NCI-H526 (cell line): ENCODE results near the gene B9D1.
A peak's percentile ranks its signal among the peaks of the same experiment; 100 is the strongest.

Experiments used
- DNase-seq, 2 experiments: peaks; one replicate each; lab custom pipeline; 2025; lab: John Stamatoyannopoulos, UW

Gene B9D1

GRCh38 chr17:19319771-19320505 lies 42.6 kb downstream of the B9D1 start:
- no peak for DNase-seq

GRCh38 chr17:19318611-19319010 lies 43.9 kb downstream of the B9D1 start:
- DNase-seq = no peak

DNA sequence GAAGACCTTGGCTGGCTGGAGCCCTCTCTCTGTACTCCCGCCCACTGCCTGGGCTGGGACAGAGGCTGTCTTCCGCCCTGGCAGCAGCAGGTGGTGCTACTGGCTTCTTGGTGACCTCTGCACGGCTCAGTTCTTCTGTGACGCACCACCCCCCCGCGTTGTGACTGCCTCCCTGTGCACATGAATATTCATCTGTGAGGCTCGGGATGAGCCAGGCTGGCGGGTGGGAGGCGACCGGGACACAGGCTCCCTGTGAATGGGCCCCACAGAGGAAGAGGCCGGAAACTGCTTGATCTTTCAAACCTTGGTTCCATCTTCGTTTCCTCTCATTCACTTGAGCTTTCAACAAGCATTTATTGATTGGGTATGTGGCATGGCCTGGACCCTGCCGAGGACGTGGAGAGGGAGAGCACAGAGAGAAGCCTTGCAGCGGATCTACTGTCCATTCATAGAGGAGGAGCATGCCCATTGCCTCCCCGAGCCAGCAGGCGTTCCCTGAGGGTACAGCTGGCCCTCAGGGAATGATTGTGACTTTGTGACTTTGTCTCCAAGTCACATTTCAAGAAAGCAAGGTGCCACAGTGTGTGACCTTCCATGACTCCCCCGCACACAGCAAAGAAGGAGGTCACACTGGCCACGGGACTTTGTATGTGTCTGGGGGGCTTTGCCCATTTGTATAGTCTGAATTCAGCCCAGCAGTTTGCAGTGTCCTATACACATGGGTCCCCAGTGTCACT lies 45.0 kb downstream of the B9D1 start:
- peak; percentile 77 to 92 for DNase-seq

GRCh38 chr17:19316761-19317358 lies 45.7 kb downstream of the B9D1 start:
- DNase-seq = no peak

- DNase-seq = no peak
Observed at GRCh38 chr17:19315104-19315503, 47.4 kb downstream of the B9D1 start.

- DNase-seq = no peak
Observed at GRCh38 chr17:19313746-19314651, 48.5 kb downstream of the B9D1 start.

GRCh38 chr17:19313066-19313745 lies 49.3 kb downstream of the B9D1 start:
- no peak for DNase-seq

GRCh38 chr17:19312406-19312805 lies 50.1 kb downstream of the B9D1 start:
- DNase-seq = no peak

- DNase-seq = no peak
Observed at GRCh38 chr17:19311421-19312215, 50.9 kb downstream of the B9D1 start.

DNA sequence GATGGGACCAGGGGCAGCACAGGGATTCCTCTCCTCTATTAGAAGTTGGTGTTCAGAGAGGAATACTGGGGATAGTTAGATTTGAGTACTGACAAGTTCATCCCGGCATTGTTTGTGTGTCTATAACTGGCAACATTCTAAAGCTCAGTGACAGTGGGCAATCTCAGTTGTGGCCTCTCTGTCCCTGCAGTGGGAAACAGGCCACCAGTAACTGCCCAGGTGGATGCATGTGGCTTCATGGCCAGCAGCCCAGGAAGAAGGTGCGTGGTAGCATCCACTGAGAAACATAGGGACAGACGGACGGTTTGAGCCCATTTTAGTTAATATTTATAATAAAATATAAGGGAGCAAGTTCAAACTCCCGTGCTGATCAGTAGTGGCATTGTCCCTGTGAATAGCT lies 51.5 kb downstream of the B9D1 start:
- DNase-seq = no peak

DNA sequence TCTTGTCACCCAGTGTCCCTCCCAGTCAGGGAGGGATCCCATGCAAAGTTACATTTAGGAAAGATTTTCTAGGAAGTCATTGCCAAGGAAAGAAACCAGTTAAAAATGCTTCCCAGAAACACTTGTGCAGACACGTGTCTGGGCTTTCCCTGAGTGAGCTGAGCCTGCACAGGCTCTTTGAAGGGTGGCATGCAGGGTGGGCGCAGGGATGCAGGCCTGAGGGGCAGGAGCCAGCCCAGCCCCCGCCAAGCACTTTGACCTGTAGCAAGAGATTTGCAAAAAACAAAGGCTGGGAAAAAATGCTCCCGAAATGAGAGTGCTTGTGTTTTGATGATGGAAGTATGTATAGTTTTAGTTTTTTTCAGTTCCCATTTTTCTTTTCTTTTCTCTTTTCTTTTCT lies 52.4 kb downstream of the B9D1 start:
- DNase-seq = no peak

GRCh38 chr17:19309701-19310100 lies 52.8 kb downstream of the B9D1 start:
- peak; percentile 37 to 76 for DNase-seq

DNA sequence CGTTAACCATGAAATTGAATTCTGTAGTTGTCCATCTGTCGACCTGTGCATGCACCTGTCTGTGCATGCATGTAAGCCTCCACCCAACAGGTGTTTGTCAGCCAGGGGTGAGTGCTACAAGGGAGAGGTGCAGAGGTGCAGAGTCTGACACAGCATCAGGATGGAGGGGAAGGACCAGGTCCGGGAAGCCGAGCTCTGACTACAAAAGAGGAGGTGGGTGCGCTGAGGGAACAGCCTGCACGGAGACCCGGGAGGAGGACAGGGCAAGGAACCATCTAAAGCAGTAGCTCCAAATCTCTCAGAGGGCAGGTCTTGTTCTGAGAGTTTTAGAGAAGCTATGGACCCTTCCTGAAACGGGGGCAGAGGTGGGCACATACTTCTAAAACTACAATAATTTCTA lies 54.1 kb downstream of the B9D1 start:
- no peak for DNase-seq

- no peak for DNase-seq
Observed at GRCh38 chr17:19307521-19307920, 55.0 kb downstream of the B9D1 start.

DNA sequence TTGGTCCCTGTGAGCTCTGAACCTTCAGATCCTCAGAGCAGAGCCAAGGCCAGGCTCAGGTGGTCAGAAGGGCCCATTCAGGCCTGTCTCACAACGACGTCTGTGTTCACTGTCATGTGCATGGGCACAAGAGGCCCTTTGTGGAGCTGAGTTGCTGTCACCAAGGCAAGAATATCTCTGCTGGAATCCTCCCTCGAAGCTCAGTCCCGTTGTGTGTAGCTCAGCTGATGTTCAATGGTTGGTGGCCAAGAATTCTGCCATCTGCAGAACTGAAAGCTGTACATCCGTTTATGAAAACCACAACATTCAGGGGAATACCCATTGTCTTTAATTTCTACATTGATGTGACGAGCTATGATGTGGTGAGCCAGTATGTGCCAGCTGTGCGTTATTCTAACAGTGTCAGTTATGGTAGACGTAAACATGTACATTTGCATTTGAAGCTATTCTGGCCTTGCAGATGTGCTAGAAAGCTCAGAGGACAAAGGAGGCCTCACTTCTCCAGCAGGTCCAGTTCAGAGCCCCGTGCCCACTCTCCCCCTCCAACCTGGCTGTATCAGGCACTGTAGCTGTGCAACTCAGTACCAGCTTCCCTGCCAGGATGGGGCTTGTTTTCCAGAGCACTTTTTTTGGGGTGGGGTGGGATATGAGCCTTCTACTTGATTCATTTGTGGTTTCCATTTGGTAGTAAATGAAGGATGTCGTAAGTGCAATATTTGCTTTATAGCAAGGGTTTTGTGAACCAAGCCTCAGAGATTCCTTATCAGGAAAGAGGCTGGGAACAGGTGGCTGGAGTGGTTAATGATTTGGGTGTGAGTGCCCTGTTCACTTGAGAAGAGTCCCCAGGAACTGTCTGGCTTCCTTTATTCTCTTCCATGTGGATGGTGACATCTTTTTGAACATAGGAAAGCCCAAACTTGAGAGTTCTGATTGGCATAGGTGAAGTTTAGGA lies 56.1 kb downstream of the B9D1 start:
- peak; percentile 27 to 48 for DNase-seq

DNA sequence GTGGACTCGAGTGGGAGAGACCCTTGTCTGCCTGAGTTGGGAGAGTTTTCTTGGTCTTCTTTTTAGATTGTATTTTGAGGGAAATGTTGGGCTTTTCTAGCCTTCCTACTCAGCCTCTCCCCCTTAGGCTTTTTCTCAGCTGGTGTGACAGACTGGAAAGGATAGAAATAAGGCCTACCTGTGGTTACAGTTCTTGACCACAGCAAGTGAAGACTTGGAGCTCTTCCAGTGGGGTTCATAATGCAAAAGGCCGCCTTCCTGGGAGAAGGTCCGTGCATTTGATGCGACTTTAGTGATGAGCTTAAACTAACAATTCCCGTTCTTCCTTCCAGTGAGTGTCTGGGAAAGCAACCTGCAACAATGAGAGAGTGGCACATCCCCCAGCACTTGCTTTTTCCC lies 56.8 kb downstream of the B9D1 start:
- no peak for DNase-seq

DNA sequence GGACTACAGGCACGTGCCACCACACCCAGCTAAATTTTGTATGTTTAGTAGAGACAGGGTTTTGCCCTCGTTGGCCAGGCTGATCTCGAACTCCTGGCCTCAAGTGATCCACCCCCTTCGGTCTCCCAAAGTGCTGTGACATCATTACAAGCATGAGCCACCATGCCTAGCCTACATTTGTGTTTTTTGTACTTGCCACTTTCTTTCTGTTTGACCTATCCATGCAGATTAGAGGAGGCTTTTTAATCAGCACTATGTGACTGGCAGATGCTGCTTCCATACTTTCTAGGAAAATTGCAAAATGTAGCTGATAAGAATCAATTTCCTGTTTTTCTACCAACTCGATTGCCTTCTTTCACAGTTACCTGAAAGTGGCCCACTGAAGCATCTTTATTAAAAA lies 57.3 kb downstream of the B9D1 start:
- no peak for DNase-seq

- no peak for DNase-seq
Observed at GRCh38 chr17:19304751-19305150, 57.8 kb downstream of the B9D1 start.

- DNase-seq = no peak
Observed at GRCh38 chr17:19304209-19304608, 58.3 kb downstream of the B9D1 start.

DNA sequence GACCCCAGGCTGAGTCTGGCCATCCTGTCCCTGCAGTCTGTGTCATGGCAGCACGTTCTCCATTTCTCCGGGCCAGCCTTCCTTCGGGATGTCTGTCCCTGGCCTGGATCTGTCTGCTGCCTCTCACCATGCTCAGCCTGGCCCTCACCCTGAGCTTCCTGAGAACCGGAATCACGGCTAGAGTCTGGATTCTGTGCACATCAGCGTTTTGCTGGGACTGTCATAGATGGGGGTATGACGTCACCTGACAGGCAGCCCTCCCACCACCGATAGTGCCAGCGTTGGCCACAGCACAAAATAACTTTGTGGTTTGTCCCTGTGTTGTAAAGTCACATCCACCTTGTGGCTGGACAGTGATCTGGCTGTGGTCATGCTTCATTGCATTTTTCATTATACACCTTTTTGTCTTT lies 59.2 kb downstream of the B9D1 start:
- no peak for DNase-seq
